ENCODE measurements around the gene RIN3.

RIN3 gene

DNA sequence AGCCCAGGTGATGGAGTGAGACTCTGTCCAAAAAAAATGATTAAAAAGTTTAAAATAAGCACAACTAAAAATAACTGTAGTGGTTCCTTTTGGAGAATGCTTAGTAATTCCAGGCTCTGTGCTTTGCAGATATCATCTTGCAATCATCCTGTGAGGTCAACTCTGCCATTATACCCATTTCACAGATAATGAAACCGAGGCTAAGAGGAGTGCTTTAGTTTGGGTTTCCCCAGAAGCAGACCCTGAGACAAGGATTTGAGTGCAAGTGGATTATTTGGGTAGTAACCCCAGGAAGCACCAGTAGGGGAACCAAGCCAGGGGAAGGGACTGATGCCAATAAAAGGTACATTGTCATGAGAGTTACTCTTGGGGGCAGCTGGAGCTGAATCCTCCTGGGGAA lies 44.7 kb downstream of the RIN3 start:
- no peak for DNase-seq

DNA sequence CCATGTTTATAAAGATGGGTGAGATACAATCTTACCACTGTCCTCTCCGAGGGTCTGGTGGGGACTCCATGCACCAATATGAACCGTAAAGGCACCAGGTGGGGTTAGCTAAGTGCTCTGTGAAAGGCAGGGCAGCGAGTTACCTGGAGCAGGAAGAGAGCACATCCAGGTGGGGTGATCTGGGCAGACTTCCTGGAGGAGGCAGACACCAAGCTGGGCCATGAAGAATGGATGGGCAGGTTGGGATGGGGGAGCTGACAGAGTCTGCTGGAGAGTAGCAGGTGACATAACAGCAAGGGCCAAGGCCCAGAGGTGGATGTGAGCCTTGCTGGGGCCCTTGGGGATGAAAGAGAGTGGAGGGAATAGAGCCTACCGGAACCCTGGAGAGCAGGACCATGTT lies 45.9 kb downstream of the RIN3 start:
- no peak for DNase-seq

DNA sequence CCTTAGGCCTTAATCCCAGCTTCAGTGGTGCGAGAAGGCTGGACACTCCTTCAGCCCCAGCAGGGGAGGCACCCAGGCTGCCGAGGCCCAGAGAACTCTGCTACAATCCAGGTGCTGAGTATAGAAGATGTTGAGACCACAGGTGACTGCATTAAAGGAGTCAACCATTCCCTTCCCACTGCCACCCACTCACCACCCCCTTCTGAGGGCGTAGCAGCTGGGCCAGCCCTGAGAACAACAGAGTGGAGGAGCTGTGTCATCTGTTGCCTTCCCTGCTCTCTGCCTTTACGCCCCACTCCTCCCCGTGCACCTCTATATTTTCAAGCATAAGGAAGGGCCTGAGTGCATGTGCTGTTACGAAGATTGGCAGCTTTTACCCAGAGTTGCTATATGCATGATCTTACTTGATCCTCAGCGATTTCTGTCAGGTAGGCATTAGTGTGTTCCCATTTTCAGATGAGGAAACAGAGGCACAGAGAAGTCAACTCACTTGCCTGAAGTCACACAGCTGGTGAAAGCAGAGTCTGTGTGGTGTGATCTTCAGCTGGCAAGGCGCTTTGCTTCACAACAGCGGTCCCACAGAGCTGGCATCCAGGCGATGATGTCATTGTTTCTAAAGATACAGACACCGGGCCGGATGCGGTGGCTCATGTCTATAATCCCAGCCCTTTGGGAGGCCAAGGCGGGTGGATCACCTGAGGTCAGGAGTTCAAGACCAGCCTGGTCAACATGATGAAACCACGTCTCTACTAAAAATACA lies 46.7 kb downstream of the RIN3 start:
- no peak for DNase-seq

DNA sequence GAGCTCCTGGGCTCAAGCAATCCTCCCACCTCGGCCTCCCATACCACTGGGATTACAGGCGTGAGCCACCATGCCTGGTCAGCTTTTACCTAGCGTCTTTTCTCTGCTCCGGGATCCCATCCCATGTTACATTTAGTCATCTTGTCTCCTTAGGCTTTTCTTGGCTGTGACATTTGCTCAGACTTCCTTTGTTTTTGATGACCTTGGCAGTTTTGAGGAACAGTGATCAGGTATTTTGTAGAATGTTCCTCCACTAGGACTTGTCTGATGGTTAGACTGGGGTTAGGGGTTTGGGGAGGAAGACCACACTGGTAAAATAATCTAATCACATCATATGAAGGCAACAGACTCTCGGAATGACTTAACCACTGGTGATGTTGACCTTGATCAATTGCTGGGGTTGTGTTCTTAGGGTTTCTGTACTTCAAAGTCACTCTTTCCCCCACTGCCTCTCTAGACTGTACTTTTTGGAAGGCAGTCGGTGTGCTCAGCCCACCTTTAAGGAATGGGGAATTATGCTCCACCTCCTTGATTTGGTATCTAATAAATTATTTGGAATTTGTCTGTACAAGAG lies 48.4 kb downstream of the RIN3 start:
- DNase-seq, result no peak

DNA sequence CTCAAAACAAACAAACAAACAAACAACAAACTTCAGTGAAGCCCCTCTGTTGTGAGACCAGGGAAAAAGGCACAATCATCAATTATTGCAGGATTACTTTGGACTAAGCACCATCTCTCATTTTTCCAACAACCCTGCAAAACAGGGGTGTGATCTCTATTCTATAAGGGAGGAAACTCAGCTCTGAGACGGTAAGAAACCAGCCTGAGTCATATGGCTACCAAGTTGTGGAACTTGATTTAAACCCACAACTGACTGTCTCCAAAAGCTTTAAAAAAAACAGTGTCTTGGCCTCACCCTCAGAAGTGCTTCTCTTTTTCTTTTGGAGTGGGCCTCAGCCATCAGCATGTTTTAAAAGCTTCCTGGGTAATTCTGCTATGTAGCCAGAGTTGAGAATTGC lies 49.8 kb downstream of the RIN3 start:
- no peak for DNase-seq

DNA sequence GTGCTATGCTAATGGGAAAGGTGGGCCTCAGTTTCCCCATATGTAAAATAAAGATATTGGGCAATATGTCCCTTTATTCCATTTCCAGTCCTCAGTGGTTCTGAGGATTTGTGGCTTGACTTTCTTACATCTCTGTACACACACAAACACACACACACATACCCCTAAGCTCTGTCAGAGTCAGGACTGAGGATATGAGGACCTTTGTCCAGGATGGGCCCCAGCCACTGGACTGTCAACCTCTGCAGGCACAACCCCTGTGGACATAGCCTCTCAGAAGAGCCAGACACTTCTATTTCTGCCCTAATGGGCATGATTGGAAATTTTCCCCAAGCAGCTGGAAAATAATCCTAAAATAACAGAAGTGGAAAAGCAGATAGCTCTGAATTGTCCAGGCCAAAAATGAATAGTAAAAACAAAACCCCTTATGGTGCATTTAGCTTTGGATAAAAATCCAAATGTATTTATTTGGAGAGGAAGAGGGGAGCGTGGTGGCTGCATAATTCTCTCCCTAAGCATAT lies 50.2 kb downstream of the RIN3 start:
- DNase-seq, result no peak

DNA sequence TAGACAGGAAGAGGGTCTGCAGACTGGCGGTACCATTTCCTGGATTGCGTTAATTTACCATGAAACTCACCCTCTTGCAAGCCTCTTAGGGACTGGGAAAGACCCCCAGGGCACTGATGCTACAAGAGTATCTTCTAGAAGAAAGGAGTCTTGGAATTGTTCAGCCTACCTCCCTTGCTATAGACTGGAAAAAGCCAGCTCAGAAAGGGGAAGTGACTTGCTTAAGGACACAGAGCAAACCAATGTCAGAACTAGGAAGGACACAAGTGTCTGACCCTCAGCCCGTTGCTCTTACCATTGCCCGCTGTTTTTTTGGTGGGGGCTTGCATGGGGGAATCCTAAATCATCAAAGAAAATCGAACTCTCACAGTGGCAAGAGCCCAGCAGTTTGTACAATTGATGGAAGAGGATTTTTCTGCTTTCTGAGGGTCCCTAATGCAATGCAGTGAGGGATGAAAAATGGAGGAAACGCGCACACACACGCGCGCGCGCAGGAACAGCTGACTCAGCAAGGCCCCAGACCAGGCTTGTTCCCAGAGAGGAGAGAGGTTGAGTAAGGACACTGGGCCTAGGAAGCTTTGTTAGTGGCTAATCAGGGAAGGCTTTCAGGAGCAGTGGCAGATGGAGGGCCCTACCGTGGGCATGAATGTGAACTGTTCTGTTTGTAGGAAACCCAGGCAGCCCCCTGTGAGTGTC lies 50.9 kb downstream of the RIN3 start:
- no peak for DNase-seq

DNA sequence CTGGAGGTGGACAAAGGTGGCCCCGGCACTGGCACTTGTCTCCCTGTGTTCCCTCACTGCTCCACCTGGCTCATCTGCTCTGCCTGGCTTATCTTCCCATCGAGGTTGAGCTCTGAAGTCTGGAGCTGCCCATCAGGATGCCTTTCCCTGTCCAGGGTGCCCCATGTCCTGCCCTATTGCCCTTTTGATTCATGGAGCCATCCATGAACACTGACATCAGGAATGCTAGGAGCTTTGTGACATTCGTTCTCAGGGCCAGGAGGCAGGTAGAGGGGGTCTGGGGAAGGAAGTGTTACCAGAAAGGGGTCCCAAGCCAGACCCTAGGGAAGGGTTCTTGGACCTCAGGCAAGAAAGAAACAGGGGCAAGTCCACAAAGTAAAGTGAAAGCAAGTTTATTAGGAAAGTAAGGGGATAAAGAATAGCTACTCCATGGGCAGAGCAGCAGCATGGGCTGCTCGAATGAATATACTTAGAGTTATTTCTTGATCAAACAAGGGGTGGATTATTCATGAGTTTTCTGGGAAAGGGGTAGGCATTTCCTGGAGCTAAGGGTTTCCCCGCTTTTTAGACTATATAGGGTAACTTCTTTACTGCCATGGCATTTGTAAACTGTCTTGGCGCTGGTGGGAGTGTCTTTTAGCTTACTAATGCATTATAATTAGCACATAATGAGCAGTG lies 51.6 kb downstream of the RIN3 start:
- no peak for DNase-seq

DNA sequence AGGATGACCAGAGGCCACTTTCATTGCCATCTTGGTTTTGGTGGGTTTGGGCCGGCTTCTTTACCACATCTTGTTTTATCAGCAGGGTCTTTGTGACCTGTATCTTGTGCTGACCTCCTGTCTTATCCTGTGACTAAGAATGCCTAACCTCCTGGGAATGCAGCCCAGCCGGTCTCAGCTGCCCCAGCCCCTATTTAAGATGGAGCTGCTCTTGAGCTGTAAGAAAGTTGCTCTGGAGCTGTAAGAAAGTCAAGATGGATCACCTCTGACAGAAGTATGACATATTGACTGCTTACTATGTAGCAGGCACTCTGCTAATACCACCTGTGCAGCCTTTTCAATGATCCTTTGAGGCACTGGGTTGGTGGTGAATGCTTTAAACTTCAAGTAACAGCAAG lies 52.1 kb downstream of the RIN3 start:
- no peak for DNase-seq

DNA sequence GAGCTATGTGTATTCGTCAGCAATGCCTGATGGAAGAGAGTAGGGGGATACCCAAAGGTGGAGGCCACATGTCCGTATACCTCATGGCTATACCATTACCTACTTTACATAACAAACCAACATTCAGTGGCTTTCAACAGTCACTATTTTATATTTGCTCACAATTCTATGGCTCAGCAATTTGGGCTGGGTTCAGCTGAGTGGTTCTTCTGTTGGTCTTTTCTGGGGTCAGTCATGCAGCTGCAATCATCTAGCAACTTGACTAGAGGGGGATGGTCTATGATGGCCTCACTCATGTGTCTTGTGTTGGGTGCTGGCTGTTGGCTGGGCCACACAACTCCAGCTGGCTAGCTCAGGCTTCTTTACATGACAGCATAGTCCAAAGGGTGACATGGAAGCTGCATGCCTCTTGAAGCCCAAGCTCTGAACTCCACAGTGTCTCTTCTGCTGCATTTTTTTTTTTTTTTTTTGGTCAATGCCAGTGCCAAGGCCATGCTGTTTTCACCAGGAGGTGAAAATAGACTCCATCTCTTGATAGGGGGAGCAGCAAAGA lies 53.7 kb downstream of the RIN3 start:
- DNase-seq, result no peak

DNA sequence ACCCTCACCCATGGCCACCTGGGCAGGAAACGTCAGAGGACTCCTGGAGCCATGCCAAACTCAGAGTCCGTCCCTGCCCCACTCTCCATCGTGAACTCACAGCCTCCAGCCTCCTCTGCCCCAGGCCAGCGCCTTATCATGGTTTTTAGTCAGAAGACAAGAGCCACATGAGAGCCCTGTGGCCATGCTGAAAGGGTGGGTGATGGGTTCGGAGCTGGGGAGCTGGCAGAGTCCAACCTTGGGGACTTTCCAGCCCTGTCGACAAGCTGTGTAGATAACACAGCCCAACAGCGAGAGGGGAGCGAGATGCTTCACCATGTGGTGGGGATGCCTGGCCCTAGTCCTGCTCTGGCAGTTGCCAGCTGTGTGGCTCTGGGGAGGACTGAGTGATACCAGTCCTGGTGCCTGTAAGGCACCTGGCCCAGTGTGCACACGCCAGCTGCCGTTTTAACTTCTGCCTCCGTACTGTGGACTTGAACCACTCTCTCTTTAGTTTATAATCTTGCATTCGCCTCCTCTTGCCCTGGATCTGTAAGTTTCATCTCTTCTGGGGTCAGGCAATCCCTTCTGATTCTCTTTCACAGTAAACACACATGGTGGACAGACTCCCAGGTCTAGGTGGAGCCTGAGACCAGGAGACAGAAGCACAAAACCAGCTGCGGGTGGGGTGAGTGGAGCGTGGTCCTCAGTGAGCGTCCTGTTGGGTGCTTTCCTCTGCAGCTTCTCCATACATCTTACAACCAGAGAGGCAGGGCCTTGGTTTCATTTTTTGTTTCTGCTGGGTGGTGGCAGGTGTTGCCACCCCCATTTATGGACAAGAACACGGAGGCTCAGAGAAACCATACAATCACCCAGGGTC lies 55.3 kb downstream of the RIN3 start:
- DNase-seq, result no peak

DNA sequence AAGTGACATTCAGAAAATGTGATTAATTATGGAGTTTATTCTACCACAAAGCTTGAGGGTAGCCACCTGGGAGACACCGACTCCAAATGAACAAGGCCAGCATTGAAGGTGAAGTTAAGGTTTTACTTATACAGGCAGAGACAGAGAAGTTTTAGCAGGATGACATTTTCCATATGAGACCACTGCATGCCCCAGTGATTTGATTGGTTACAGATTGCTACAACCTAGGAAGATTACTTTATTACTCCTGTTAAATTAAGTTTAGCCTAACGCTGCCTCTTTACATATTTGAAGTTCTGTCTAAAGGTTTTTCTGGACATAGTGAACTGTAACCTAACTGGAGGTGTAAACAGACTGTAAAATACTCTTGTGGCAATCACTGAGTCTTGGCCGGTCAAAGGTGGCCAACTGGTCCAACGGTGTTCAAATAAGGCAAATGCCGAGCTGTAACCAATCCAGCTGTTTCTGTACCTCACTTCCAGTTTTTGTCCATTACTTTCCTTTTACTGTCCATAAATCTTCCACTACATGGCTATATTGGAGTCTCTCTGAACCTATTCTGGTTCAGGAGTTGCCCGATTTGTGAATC lies 57.2 kb downstream of the RIN3 start:
- no peak for DNase-seq

DNA sequence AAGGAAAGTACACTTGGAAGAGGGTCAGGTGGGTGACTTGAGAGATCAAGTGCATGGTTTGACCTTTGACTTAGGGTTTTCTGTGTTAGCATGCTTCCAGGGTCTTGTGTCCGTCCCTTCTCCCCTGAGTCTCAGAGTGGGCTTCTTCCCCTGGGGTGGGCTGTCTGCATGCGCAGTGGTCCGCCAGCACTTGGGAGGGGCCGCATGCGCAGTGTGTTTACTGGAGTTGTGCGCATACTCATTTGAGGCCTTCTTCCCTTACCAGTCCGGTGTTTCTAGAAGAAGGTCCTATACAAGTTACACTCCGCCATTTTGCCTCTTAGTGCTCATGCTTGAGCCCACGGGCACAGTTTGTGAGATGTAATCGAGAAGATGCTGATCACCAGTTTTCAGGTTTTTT lies 58.5 kb downstream of the RIN3 start:
- no peak for DNase-seq

DNA sequence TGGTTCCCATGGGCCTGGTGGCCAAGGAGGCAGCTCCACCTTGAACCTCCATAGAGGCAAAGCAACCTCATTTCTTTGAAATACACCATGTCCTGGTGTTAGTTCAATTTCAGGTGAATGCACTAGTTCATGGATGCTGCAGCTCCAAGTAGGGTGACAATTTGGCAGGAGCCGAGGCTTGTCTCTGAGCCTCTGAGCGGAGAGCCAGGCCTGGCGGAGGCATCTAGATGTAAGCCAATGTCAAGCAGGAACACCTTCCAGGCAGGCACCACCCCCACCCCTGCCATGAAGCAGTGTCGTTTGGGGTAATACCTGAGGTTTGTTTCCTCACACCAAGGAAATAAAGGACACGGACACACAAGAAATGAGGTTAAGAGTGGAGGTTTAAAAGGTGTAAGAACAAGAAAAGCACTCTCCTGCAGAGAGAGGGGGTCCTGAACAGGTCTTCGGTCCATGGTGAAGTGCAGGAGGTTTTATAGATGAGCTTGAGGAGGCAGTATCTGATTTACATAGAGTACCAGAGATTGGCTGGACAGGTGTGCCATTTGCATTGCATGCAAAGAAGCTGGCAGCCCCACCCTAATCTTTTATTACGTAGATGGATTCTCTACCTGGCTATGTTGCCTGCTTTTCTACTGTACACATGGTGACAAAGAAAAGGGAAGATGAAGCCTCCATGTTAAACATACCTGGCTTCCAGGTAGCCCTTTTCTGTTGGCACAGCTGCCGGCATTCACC lies 60.3 kb downstream of the RIN3 start:
- peak; percentile 54 for DNase-seq

DNA sequence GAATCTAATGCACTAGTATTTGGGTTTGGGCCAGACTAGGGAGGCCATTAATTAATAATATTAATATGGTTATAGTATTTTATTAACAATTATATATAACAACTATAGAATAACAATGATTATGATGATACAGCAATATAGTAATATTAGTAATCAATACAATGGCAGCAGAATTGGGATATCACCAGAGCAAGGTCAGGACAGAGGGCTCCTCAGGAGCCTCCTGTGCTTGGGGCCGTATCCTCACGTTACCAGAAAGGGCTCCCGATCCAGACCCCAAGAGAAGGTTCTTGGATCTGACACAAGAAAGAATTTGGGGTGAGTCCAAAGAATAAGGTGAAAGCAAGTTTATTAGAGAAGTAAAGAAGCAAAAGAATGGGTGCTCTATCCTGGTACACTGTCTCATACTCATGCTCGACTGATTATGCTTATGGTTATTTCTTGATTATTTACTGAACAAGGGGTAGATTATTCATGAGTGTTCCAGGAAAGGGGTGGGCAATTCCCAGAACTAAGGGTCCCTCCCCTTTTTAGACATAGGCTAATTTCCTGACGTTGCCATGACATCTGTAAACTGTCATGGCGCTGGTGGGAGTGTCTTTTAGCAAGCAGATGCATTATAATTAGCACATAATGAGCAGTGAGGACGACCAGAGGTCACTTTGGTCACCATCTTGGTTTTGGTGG lies 61.6 kb downstream of the RIN3 start:
- DNase-seq, result no peak

DNA sequence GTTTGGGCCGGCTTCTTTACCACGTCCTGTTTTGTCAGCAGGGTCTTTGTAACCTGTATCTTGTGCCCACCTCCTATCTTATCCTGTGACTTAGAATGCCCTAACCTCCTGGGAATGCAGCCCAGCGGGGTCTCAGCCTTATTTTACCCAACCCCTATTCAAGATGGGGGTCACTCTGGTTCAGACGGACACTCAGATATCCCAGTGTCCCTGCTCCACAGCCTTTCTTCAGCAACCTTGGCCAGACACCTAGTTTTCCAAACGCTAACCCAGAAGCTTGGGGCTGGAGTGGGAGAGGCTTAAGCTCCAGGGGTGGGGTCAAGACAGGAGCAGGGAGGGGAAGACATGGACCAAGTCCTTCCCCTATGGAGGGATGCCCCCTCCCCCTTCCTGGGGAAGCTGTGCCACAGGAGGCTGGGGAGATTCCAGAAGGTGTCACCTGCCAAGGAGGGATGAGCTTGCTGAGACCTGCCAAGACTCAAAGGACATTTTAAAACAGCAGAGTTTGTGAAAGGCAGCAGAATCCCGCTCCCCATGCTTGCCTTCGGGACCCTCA lies 62.2 kb downstream of the RIN3 start:
- no peak for DNase-seq

DNA sequence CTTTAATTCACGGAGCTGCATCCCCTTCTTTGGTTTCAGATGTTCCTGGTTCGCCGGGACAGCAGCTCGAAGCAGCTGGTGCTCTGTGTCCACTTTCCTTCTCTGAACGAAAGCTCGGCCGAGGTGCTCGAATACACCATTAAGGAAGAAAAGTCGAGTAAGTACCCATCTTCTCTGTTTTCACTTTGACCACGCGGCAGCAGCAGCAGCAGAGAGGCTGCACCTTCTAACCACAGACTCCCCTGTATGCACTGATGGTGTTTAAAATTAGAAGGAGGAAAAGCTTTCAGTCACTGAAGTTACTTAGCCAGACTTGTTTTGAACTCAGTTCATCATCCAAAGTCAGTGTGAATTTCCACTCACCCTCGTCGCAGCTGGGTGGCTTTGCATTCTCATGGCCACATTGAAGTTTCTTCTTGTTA lies 63.8 kb downstream of the RIN3 start:
- no peak for DNase-seq

DNA sequence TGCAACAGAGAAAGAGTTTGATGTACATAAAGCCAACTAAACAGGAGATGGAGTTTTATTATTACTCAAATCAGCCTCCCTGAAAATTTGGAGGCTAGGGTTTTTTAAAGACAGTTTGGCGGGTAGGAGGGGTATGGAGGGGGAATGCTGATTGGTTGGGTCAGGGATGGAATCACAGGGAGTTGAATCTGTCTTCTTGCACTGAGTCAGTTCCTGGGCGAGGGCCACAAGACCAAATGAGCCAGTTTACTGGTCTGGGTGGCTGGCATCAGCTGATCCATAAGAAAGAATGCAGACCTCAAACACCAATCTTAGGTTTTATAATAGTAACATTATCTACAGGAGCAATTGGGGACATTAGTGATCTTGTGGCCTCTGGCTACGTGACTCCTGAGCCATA lies 64.9 kb downstream of the RIN3 start:
- no peak for DNase-seq

DNA sequence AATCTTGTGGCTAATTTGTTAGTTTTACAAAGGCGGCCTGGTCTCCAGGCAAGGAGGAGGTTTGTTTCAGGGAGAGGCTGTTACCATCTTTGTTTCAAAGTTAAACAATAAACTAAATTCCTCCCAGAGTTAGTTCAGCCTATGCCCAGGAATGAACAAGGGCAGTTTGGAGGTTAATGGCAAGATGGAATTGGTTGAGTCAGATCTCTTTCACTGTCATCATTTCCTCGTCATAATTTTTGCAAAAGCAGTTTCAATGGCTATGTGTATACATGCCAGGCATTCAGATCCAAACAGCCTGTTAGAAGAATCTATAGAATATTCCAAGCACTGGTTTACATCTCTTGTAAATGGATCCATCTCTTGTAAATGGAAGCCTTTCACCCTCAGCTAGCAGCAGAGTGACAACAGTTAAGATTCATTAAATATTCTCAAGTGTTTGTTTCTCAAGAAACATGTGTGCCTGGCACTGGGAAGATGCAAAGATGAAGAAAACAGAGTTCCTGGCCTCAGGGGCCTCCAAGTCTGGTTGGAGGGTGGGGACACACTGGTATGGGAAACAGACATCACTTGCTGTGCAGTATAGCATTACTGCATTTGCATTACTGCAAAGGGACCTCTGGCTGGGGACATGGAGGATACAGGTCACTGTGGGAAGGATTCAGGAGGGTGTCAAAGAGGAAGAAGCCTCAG lies 65.8 kb downstream of the RIN3 start:
- DNase-seq, result no peak

DNA sequence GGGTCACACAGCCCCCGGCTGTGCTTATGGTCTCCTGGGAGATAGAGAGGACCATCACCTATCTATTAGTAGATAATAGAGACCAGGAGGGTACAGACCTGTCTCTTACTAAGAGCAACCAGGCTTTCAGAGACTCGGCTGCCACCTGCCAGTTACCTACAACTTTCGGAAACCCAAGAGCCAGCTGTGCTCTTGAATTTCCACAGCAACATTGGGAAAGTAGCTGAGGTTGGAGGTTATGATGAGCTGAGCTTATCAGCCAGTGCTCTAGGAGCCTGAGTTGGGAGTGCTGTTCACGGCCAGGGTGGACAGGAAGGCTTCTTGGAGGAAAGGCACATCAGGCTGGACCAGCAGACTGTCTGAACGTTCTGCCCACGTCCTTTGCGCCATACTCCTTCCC lies 67.6 kb downstream of the RIN3 start:
- no peak for DNase-seq
